ENCODE measurements around the gene HUNK. TPM values are rescaled to one million over a fixed set of nuclear protein-coding genes. Genes with fewer than 3 reads are reported as not detected.

Gene HUNK
- total RNA-seq, 1 donor from 2014 or later: 2.8 TPM

DNA sequence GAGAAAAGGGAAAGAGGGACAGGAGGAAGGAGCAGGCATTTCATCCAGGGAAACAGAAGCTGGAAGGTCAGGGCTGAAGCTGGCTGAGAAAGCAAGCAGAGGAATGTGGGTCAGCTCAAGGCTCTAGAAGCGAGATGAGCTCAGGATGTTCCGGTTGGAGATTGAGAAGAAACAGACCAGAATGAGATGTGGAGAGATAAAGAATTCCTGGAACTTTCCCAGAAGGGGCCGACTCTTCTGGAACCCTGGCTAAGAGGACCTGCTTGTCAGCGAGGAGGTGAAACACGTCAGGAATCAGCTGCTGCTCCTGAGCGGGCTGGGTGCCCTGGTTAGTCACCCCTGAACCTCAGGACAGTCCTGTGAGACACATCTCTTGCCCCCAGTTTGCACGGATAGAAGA lies 75.9 kb downstream of the HUNK start:
- no peak for DNase-seq (ENCODE audit: low read depth)
- no peak overlapping the region for H3K4me3 ChIP-seq (ENCODE audit: low read depth, low read length)
- no peak for TF ChIP-seq CTCF (conservative IDR thresholded peaks at IDR 0.05; ENCODE audit: low read depth, low read length)

- H3K4me3 ChIP-seq (ENCODE audit: low read depth, low read length): no peak overlapping the region
- no peak for TF ChIP-seq CTCF (conservative IDR thresholded peaks at IDR 0.05; ENCODE audit: low read depth, low read length)
Measured at GRCh38 chr21:31952828-31953227, 80.0 kb downstream of the HUNK start.

GRCh38 chr21:31957631-31958030 lies 84.8 kb downstream of the HUNK start:
- no peak for DNase-seq (ENCODE audit: low read depth)
- TF ChIP-seq CTCF (conservative IDR thresholded peaks at IDR 0.05; ENCODE audit: low read depth, low read length): no peak
- H3K4me3 ChIP-seq (ENCODE audit: low read depth, low read length): no peak overlapping the region

More at GRCh38 chr21:31952828-31953227, 80.0 kb downstream of the HUNK start:
- no peak for DNase-seq (ENCODE audit: low read depth)

- no peak overlapping the region for H3K4me3 ChIP-seq (ENCODE audit: low read depth, low read length)
- no peak for DNase-seq (ENCODE audit: low read depth)
- no peak for TF ChIP-seq CTCF (conservative IDR thresholded peaks at IDR 0.05; ENCODE audit: low read depth, low read length)
Measured at GRCh38 chr21:31959881-31960280, 87.1 kb downstream of the HUNK start.

- DNase-seq (ENCODE audit: low read depth): no peak
- H3K4me3 ChIP-seq (ENCODE audit: low read depth, low read length): no peak overlapping the region
- TF ChIP-seq CTCF (conservative IDR thresholded peaks at IDR 0.05; ENCODE audit: low read depth, low read length): no peak
Measured at GRCh38 chr21:31961027-31961426, 88.2 kb downstream of the HUNK start.

- no peak overlapping the region for H3K4me3 ChIP-seq (ENCODE audit: low read depth, low read length)
- no peak for DNase-seq (ENCODE audit: low read depth)
- TF ChIP-seq CTCF (conservative IDR thresholded peaks at IDR 0.05; ENCODE audit: low read depth, low read length): no peak
Measured at GRCh38 chr21:31961704-31962103, 88.9 kb downstream of the HUNK start.

- H3K4me3 ChIP-seq (ENCODE audit: low read depth, low read length): no peak overlapping the region
- no peak for TF ChIP-seq CTCF (conservative IDR thresholded peaks at IDR 0.05; ENCODE audit: low read depth, low read length)
- no peak for DNase-seq (ENCODE audit: low read depth)
Measured at GRCh38 chr21:31964692-31965091, 91.9 kb downstream of the HUNK start.

All from epithelial cell of proximal tubule (primary cell).